Testis (tissue), 2 donors: Measurements from ENCODE around the gene TCHP.

ENCODE experiments used
- CTCF ChIP-seq, 3 experiments: fragments of 450-650 bp in 2 of 3; fragments of 200-600 bp in 1 of 3; sonication (generic) in 1 of 3; IDR thresholded peaks; one replicate each; pipeline ENCODE4 v1.5.1; 2016 to 2019; ENCODE audit warnings: antibody characterized with exemption in 3 of 3, mild to moderate bottlenecking in 2 of 3, moderate library complexity in 1 of 3
- POLR2A ChIP-seq: fragments of 450-650 bp; IDR thresholded peaks from one replicate; pipeline ENCODE4 v1.6.1; 2017; ENCODE audit warnings: antibody characterized with exemption, mild to moderate bottlenecking, moderate library complexity

GRCh38 chr12:109951136-109951535, 51.1 kb downstream of the TCHP start:
- TF ChIP-seq CTCF (IDR thresholded peaks at IDR 0.05) (no peak), POLR2A (no peak)
